SK-N-SH (cell line): ENCODE results near the gene TMEM165. TPM values are rescaled to one million over a fixed set of nuclear protein-coding genes. Genes with fewer than 3 reads are reported as not detected.
A peak's percentile ranks its signal among the peaks of the same experiment; 100 is the strongest.

Experiments
- CTCF ChIA-PET: fragments of 300-600, 350-600 bp; formaldehyde crosslinking; extraction: SDS; loops from one replicate; lab custom pipeline; 2021; lab: Yijun Ruan, JAX
- POLR2A ChIA-PET: fragments of 350-600 bp; sonication (Branson Sonifier 250); formaldehyde crosslinking; extraction: SDS; loops from one replicate; lab custom pipeline; 2020; ENCODE audit warnings: antibody characterized with exemption, inconsistent platforms; lab: Yijun Ruan, JAX
- DNase-seq: peaks from one replicate; pipeline ENCODE4 v3.0.0; 2012
- H2AFZ ChIP-seq: fragments of 200-600 bp; sonication (generic); 2 replicates; pipeline ENCODE4 v1.8.1; 2016; ENCODE audit warnings: antibody characterized with exemption, mild to moderate bottlenecking, low read depth
- H3F3A ChIP-seq: fragments of 200-600 bp; sonication (generic); replicated peaks from 2 replicates; pipeline ENCODE3; 2016; ENCODE audit warnings: antibody characterized with exemption, mild to moderate bottlenecking; ENCODE audit not compliant: insufficient read depth
- H3K27ac ChIP-seq, 2 experiments: fragments of 200-500 bp in 1 of 2; fragments of 200-600 bp in 1 of 2; sonication (Bioruptor generic) in 1 of 2; sonication (generic), shearing (Covaris generic) in 1 of 2; 2 replicates each; pipeline versions ENCODE4 v1.5.1 to v1.6.1; 2014 to 2016; ENCODE audit warnings: low read depth in 2 of 2, inconsistent platforms in 1 of 2, low read length in 1 of 2, mild to moderate bottlenecking in 1 of 2, mixed read lengths in 1 of 2
- H3K27me3 ChIP-seq: fragments of 200-600 bp; sonication (generic), shearing (Covaris generic); 2 replicates; pipeline ENCODE4 v1.6.1; 2016; ENCODE audit warnings: mixed run types; ENCODE audit not compliant: insufficient read depth
- H3K36me3 ChIP-seq, 2 experiments: fragments of 200-500 bp in 1 of 2; fragments of 200-600 bp in 1 of 2; sonication (Bioruptor generic) in 1 of 2; sonication (generic) in 1 of 2; replicated peaks in 1 of 2; 2 replicates each; pipeline versions ENCODE3 to v1.5.1; 2014 to 2016; ENCODE audit warnings: low read length in 1 of 2, mild to moderate bottlenecking in 1 of 2; ENCODE audit not compliant: insufficient read depth in 2 of 2, control insufficient read depth in 1 of 2
- H3K4me1 ChIP-seq, 2 experiments: fragments of 200-500 bp in 1 of 2; fragments of 200-600 bp in 1 of 2; sonication (Bioruptor generic) in 1 of 2; sonication (generic), shearing (Covaris generic) in 1 of 2; 2 replicates each; pipeline versions ENCODE4 v1.5.1 to v1.6.1; 2014 to 2016; ENCODE audit warnings: low read depth in 1 of 2, low read length in 1 of 2, mixed run types in 1 of 2; ENCODE audit not compliant: insufficient read depth in 2 of 2, control insufficient read depth in 1 of 2
- H3K4me2 ChIP-seq: fragments of 200-600 bp; sonication (generic), shearing (Covaris generic); 2 replicates; pipeline ENCODE4 v1.6.1; 2017; ENCODE audit warnings: mixed run types
- H3K4me3 ChIP-seq, 2 experiments: fragments of 200-500 bp in 1 of 2; fragments of 200-600 bp in 1 of 2; sonication (Bioruptor generic) in 1 of 2; sonication (generic), shearing (Covaris generic) in 1 of 2; 2 replicates each; pipeline versions ENCODE4 v1.5.1 to v1.8.1; 2014 to 2016; ENCODE audit warnings: low read depth in 2 of 2, inconsistent platforms in 1 of 2, low read length in 1 of 2, mild to moderate bottlenecking in 1 of 2, mixed read lengths in 1 of 2, moderate library complexity in 1 of 2
- H3K79me2 ChIP-seq: fragments of 200-600 bp; sonication (generic); 2 replicates; pipeline ENCODE4 v1.8.1; 2017; ENCODE audit warnings: mild to moderate bottlenecking; ENCODE audit not compliant: insufficient read depth
- H3K9ac ChIP-seq: fragments of 200-600 bp; sonication (generic); 2 replicates; pipeline ENCODE4 v1.6.1; 2017; ENCODE audit warnings: mixed run types
- H3K9me2 ChIP-seq: fragments of 200-600 bp; sonication (generic); 2 replicates; pipeline ENCODE4 v1.6.1; 2017; ENCODE audit warnings: mixed run types
- H3K9me3 ChIP-seq: fragments of 200-600 bp; sonication (generic); 2 replicates; pipeline ENCODE4 v1.6.1; 2017; ENCODE audit warnings: mixed run types, mild to moderate bottlenecking, moderate library complexity
- H4K20me1 ChIP-seq: fragments of 200-600 bp; sonication (generic); 2 replicates; pipeline ENCODE4 v1.6.1; 2017; ENCODE audit warnings: mild to moderate bottlenecking, mixed run types; ENCODE audit not compliant: insufficient read depth
- CTCF ChIP-seq: fragments of 200-600 bp; sonication (generic); IDR thresholded peaks from 2 replicates; pipeline ENCODE4 v1.6.1; 2017; ENCODE audit warnings: antibody characterized with exemption, mild to moderate bottlenecking, moderate library complexity
- EP300 ChIP-seq, 2 experiments: IDR thresholded peaks; 2 replicates each; pipeline versions ENCODE4 v1.4.0 to v1.6.1; 2012; ENCODE audit warnings: borderline replicate concordance in 1 of 2, low read depth in 1 of 2, low read length in 1 of 2
- FOXJ3 ChIP-seq: sonication (generic); formaldehyde crosslinking; IDR thresholded peaks from 2 replicates; pipeline ENCODE4 v1.5.1; 2020; ENCODE audit warnings: mild to moderate bottlenecking, missing genetic modification reagents
- FOXM1 ChIP-seq: IDR thresholded peaks from 2 replicates; pipeline ENCODE4 v1.4.0; 2012; ENCODE audit warnings: low read depth, mild to moderate bottlenecking
- MAX ChIP-seq: IDR thresholded peaks from 2 replicates; pipeline ENCODE4 v1.4.0; 2012; ENCODE audit warnings: low read depth
- NRF1 ChIP-seq: IDR thresholded peaks from 2 replicates; pipeline ENCODE4 v1.6.1; 2012; ENCODE audit warnings: low read depth, mild to moderate bottlenecking, low read length
- RAD21 ChIP-seq: IDR thresholded peaks from 2 replicates; pipeline ENCODE4 v1.6.1; 2012; ENCODE audit warnings: mild to moderate bottlenecking, low read length
- RCOR1 ChIP-seq: fragments of 150-350 bp; IDR thresholded peaks from 2 replicates; pipeline ENCODE4 v1.6.1; 2017; ENCODE audit warnings: antibody characterized with exemption, low read length
- RFX5 ChIP-seq: IDR thresholded peaks from 2 replicates; pipeline ENCODE4 v1.6.1; 2012; ENCODE audit warnings: mild to moderate bottlenecking, improper control_type of control experiment, low read length
- RXRA ChIP-seq: IDR thresholded peaks from 2 replicates; pipeline ENCODE4 v1.4.0; 2012; ENCODE audit warnings: low read depth, mild to moderate bottlenecking, borderline replicate concordance
- SIN3A ChIP-seq: IDR thresholded peaks from 2 replicates; pipeline ENCODE4 v1.6.1; 2012; ENCODE audit warnings: low read depth, mild to moderate bottlenecking, low read length, moderate library complexity, borderline replicate concordance
- SMC3 ChIP-seq: IDR thresholded peaks from 2 replicates; pipeline ENCODE4 v1.6.1; 2012; ENCODE audit warnings: low read depth, low read length, improper control_type of control experiment
- TAF1 ChIP-seq: IDR thresholded peaks from 2 replicates; pipeline ENCODE4 v1.6.1; 2012; ENCODE audit warnings: low read depth, mild to moderate bottlenecking, low read length, moderate library complexity, borderline replicate concordance
- USF1 ChIP-seq: IDR thresholded peaks from 2 replicates; pipeline ENCODE4 v1.4.0; 2012; ENCODE audit warnings: low read depth, borderline replicate concordance
- USF2 ChIP-seq: fragments of 150-350 bp; IDR thresholded peaks from 2 replicates; pipeline ENCODE4 v1.6.1; 2017; ENCODE audit warnings: antibody characterized with exemption, low read length, low read depth, borderline replicate concordance
- WGBS: methylation state at CpG from one replicate; pipeline ENCODE4 v1.1.6; 2017; ENCODE audit warnings: low lambda C conversion rate; 5-methylcytosine and 5-hydroxymethylcytosine counted together
- polyA plus RNA-seq, 3 experiments: library from polyadenylated mRNA; depleted of rRNA; stranded (reverse); fragments of >200 nt; gene quantifications; 2 replicates each; pipeline ENCODE4 v1.2.3, GENCODE V29; 2012

Gene TMEM165
- polyA plus RNA-seq, 1 of the 3 experiments (the other 2 are of a cell fraction): 58.6 TPM

- ChIA-PET CTCF (interaction anchor here (0.6 to 2.4 kb wide), 13 partner anchors 9 to 658 kb away, joined by 3 to 14 read pairs (median 3); partner anchors contain the start of gene SRD5A3), POLR2A (no interaction called here)
- no peaks in the 10 kb centered on the region for H3K9me3 ChIP-seq
- H3K9me2 ChIP-seq: no peaks in the 10 kb centered on the region
- H4K20me1 ChIP-seq: no peaks in the 10 kb centered on the region
- H3F3A ChIP-seq: peaks cover 47% of the 10 kb centered on the region
- H3K27ac ChIP-seq: peak overlapping the region in 1 of 2 experiments; percentile 59; a peak in 2 of 4 replicates
- no peak overlapping the region for H3K9ac ChIP-seq
- DNase-seq: no peak
- TF ChIP-seq USF1: no peak
- TF ChIP-seq RAD21: peak; percentile 68
- no peak for TF ChIP-seq NRF1
- TF ChIP-seq EP300 (IDR thresholded peaks at IDR 0.05; ENCODE audit: borderline replicate concordance in 1 of 2, low read depth in 1 of 2, low read length in 1 of 2): no peak
- peak; percentile 65 for TF ChIP-seq CTCF
- no peak for TF ChIP-seq FOXJ3 (CRISPR knock-in tag)
- TF ChIP-seq SMC3: peak; percentile 43
- TF ChIP-seq MAX: no peak
- H3K4me2 ChIP-seq: no peak overlapping the region
- no peak overlapping the region for H2AFZ ChIP-seq
- H3K36me3 ChIP-seq: peaks cover 41 to 64% of the 10 kb centered on the region in 2 experiments
- peaks cover 4% of the 10 kb centered on the region; the same call in 1 of the 2 replicates for H3K79me2 ChIP-seq
- 37% methylated on average over 2 of the region's 2 CpGs for WGBS
- no peak overlapping the region for H3K4me3 ChIP-seq
- H3K4me1 ChIP-seq: peaks cover 2 to 28% of the 10 kb centered on the region in 2 experiments; a peak in 3 of 4 replicates
- no peaks in the 10 kb centered on the region for H3K27me3 ChIP-seq
Measured at GRCh38 chr4:55444827-55445226, 49.1 kb downstream of the TMEM165 start.

- no peaks in the 10 kb centered on the region for H3K27me3 ChIP-seq
- ChIA-PET POLR2A (interaction anchor here (0.7 kb wide), 1 partner anchor 665 kb away, joined by 3 read pairs; no protein-coding TSS in a partner anchor), CTCF (interaction anchor here (0.6 to 2.4 kb wide), 9 partner anchors 9 to 442 kb away, joined by 3 to 14 read pairs (median 3); partner anchors contain the start of gene SRD5A3)
- no peak overlapping the region for H2AFZ ChIP-seq
- H3K4me3 ChIP-seq: no peak overlapping the region
- peak overlapping the region in 1 of 2 experiments; percentile 59; a peak in 2 of 4 replicates for H3K27ac ChIP-seq
- peaks cover 44 to 60% of the 10 kb centered on the region in 2 experiments for H3K36me3 ChIP-seq
- 71% methylated on average over 2 of the region's 2 CpGs for WGBS
- H3K79me2 ChIP-seq: peaks cover 4% of the 10 kb centered on the region; the same call in 1 of the 2 replicates
- no peak overlapping the region for H3K4me2 ChIP-seq
- no peaks in the 10 kb centered on the region for H3K9me2 ChIP-seq
- DNase-seq: no peak
- peak overlapping the region; percentile 13; the same call in 1 of the 2 replicates for H3K9ac ChIP-seq
- H3K9me3 ChIP-seq: no peaks in the 10 kb centered on the region
- no peaks in the 10 kb centered on the region for H4K20me1 ChIP-seq
- H3K4me1 ChIP-seq: peaks cover 2 to 28% of the 10 kb centered on the region in 2 experiments; a peak in 3 of 4 replicates
- H3F3A ChIP-seq: peaks cover 45% of the 10 kb centered on the region
- TF ChIP-seq RXRA: no peak
- no peak for TF ChIP-seq TAF1
- no peak for TF ChIP-seq CTCF
- TF ChIP-seq USF2: no peak
- TF ChIP-seq RCOR1: no peak
- TF ChIP-seq MAX: 0 out of 2 replicates have a peak, but pooled peaks have one; percentile 39
- TF ChIP-seq RFX5: no peak
- TF ChIP-seq FOXM1: no peak
- no peak for TF ChIP-seq SIN3A
- TF ChIP-seq USF1: no peak
- TF ChIP-seq NRF1: no peak
Measured at GRCh38 chr4:55445921-55446577, 50.3 kb downstream of the TMEM165 start.
